Spinal cord (tissue), 10 donors: ENCODE measurements around the gene USP2. TPM values are rescaled to one million over a fixed set of nuclear protein-coding genes. Genes with fewer than 3 reads are reported as not detected.

Experiments used
- DNase-seq, 6 donors: peaks; one replicate each; pipeline versions ENCODE4 v3.0.0 to v3.0.0-alpha.2; 2013 to 2015; ENCODE audit warnings: low spot score in 6 of 6, low read depth in 4 of 6
- H3K27ac ChIP-seq: one replicate; pipeline ENCODE4 v1.5.1; 2013; ENCODE audit warnings: low read depth, low read length, control low read depth
- H3K27me3 ChIP-seq: one replicate; pipeline ENCODE4 v1.6.1; 2013; ENCODE audit warnings: low read length; ENCODE audit not compliant: control insufficient read depth, insufficient read depth
- H3K36me3 ChIP-seq: one replicate; pipeline ENCODE4 v1.6.1; 2013; ENCODE audit warnings: low read length; ENCODE audit not compliant: control insufficient read depth, insufficient read depth
- H3K4me1 ChIP-seq: one replicate; pipeline ENCODE4 v1.6.1; 2013; ENCODE audit warnings: low read length; ENCODE audit not compliant: control insufficient read depth, insufficient read depth
- H3K4me3 ChIP-seq: one replicate; pipeline ENCODE4 v1.5.1; 2013; ENCODE audit warnings: low read depth, low read length, control low read depth
- H3K9me3 ChIP-seq: one replicate; pipeline ENCODE4 v1.6.1; 2013; ENCODE audit warnings: low read length; ENCODE audit not compliant: control insufficient read depth, insufficient read depth
- WGBS: methylation state at CpG from one replicate; pipeline ENCODE4 v1.1.5; 2013; ENCODE audit warnings: missing lambda C conversion rate; ENCODE audit not compliant: insufficient coverage; 5-methylcytosine and 5-hydroxymethylcytosine counted together
- polyA plus RNA-seq, 2 donors: library from polyadenylated mRNA; unstranded; fragments of 120-200 nt; gene quantifications; one replicate each; pipeline ENCODE4 v1.2.1, GENCODE V29; 2013; ENCODE audit not compliant: insufficient read length in 2 of 2
- total RNA-seq, 2 donors: library from RNA; depleted of rRNA in 1 of 2; stranded (reverse); fragments of 120-200 nt in 1 of 2; fragments of >200 nt in 1 of 2; gene quantifications; one replicate each; pipeline versions ENCODE4 v1.2.3 to v1.2.4, GENCODE V29; 2013 to 2014
- donor health status: healthy.

The USP2 gene
- total and polyA plus RNA-seq, 4 donors: 3.0 to 13.8 (median 8.2) TPM

- Histone ChIP-seq H3K27me3 (peaks cover 13% of the 10 kb centered on the region), H3K4me1 (peaks cover 70% of the 10 kb centered on the region), H3K4me3 (peak overlapping the region; percentile 63), H3K9me3 (no peaks in the 10 kb centered on the region), H3K36me3 (peaks cover 28% of the 10 kb centered on the region), H3K27ac (peak overlapping the region; percentile 89)
- WGBS: 2% methylated on average over 86 of the region's 86 CpGs
- DNase-seq: peak in 2 of 6 donors; percentile 73 to 89
These were observed 41.7 kb downstream of the USP2 start for GRCh38 chr11:119339589-119340334.

GRCh38 chr11:119338965-119339588 lies 42.4 kb downstream of the USP2 start:
- Histone ChIP-seq H3K27ac (peak overlapping the region; percentile 86), H3K4me3 (peak overlapping the region; percentile 63), H3K36me3 (peaks cover 28% of the 10 kb centered on the region), H3K27me3 (peaks cover 13% of the 10 kb centered on the region), H3K4me1 (peaks cover 72% of the 10 kb centered on the region), H3K9me3 (no peaks in the 10 kb centered on the region)
- peak in 2 of 6 donors; percentile 46 to 74 for DNase-seq
- 28% methylated on average over 9 of the region's 11 CpGs for WGBS

- Histone ChIP-seq H3K36me3 (peaks cover 28% of the 10 kb centered on the region), H3K27ac (peak overlapping the region; percentile 86), H3K9me3 (no peaks in the 10 kb centered on the region), H3K4me1 (peaks cover 75% of the 10 kb centered on the region), H3K27me3 (peaks cover 13% of the 10 kb centered on the region), H3K4me3 (peak overlapping the region; percentile 63)
- peak in 2 of 6 donors; percentile 92 for DNase-seq
- 7% methylated on average over 15 of the region's 17 CpGs for WGBS
These were observed 43.1 kb downstream of the USP2 start for GRCh38 chr11:119338318-119338890.

GRCh38 chr11:119337581-119338317 lies 43.7 kb downstream of the USP2 start:
- Histone ChIP-seq H3K9me3 (no peaks in the 10 kb centered on the region), H3K27me3 (peaks cover 13% of the 10 kb centered on the region), H3K36me3 (peaks cover 28% of the 10 kb centered on the region), H3K27ac (peak overlapping the region; percentile 86), H3K4me3 (peak overlapping the region; percentile 63), H3K4me1 (peaks cover 75% of the 10 kb centered on the region)
- WGBS: 20% methylated on average over 4 of the region's 9 CpGs
- peak in 2 of 6 donors; percentile 28 to 58 for DNase-seq

GRCh38 chr11:119336744-119337469 lies 44.6 kb downstream of the USP2 start:
- 87% methylated on average over 9 of the region's 9 CpGs for WGBS
- no peaks in the 10 kb centered on the region for H3K9me3 ChIP-seq
- peaks cover 13% of the 10 kb centered on the region for H3K27me3 ChIP-seq
- no peak overlapping the region for H3K4me3 ChIP-seq
- no peak for DNase-seq
- H3K4me1 ChIP-seq: peaks cover 70% of the 10 kb centered on the region
- peaks cover 28% of the 10 kb centered on the region for H3K36me3 ChIP-seq
- no peak overlapping the region for H3K27ac ChIP-seq

GRCh38 chr11:119335655-119336543 lies 45.6 kb downstream of the USP2 start:
- H3K27ac ChIP-seq: no peak overlapping the region
- peaks cover 28% of the 10 kb centered on the region for H3K36me3 ChIP-seq
- no peak overlapping the region for H3K4me3 ChIP-seq
- H3K4me1 ChIP-seq: peaks cover 60% of the 10 kb centered on the region
- peaks cover 8% of the 10 kb centered on the region for H3K27me3 ChIP-seq
- DNase-seq: no peak
- no peaks in the 10 kb centered on the region for H3K9me3 ChIP-seq
- 88% methylated on average over 27 of the region's 30 CpGs for WGBS

- Histone ChIP-seq H3K9me3 (no peaks in the 10 kb centered on the region), H3K27me3 (peaks cover 2% of the 10 kb centered on the region), H3K4me3 (peak overlapping the region; percentile 96), H3K4me1 (peaks cover 54% of the 10 kb centered on the region), H3K27ac (no peak overlapping the region), H3K36me3 (peaks cover 28% of the 10 kb centered on the region)
- 68% methylated on average over 15 of the region's 15 CpGs for WGBS
- DNase-seq: no peak
These were observed 46.3 kb downstream of the USP2 start for GRCh38 chr11:119335091-119335654.

GRCh38 chr11:119334174-119334930 lies 47.1 kb downstream of the USP2 start, which contains the start of gene RNF26:
RNF26 (plus strand) TSS chr11:119334527; CDS start chr11:119335123, 596 bp downstream.
- no peaks in the 10 kb centered on the region for H3K9me3 ChIP-seq
- peak; percentile 94 to 100 (median 98) for DNase-seq
- no peaks in the 10 kb centered on the region for H3K27me3 ChIP-seq
- 0% methylated on average over 42 of the region's 54 CpGs for WGBS
- peaks cover 50% of the 10 kb centered on the region for H3K4me1 ChIP-seq
- peak within 1 kb of the TSS; percentile 84 for H3K27ac ChIP-seq
- H3K4me3 ChIP-seq: peak within 1 kb of the TSS; percentile 96
- peaks cover 28% of the 10 kb centered on the region for H3K36me3 ChIP-seq
